OCI-LY7 (cell line): ENCODE measurements around the gene TTI1. TPM values are rescaled to one million over a fixed set of nuclear protein-coding genes. Genes with fewer than 3 reads are reported as not detected.

Experiments
- BruUV-seq: library from RNA; stranded (reverse); fragments of 400-500 nt; replicated peaks from 2 replicates; lab custom pipeline; 2021; lab: Mats Ljungman, UMichigan
- CTCF ChIA-PET: fragments of 300-600 bp; sonication (Branson Sonifier 250); formaldehyde crosslinking; loops from one replicate; lab custom pipeline; 2022; ENCODE audit warnings: antibody characterized with exemption; ENCODE audit not compliant: unreplicated experiment; lab: Charles Lee
- POLR2A ChIA-PET: fragments of 300-600 bp; sonication (Branson Sonifier 250); formaldehyde crosslinking; loops from one replicate; lab custom pipeline; 2022; ENCODE audit warnings: antibody characterized with exemption; lab: Charles Lee
- DNase-seq: peaks from one replicate; pipeline ENCODE4 v3.0.0-alpha.2; 2015; ENCODE audit warnings: low spot score
- H2AFZ ChIP-seq: fragments of 200-600 bp; sonication (generic), shearing (Covaris generic); 2 replicates; pipeline ENCODE4 v1.6.1; 2014; ENCODE audit warnings: mild to moderate bottlenecking, antibody characterized with exemption, low read length, moderate library complexity
- H3K27ac ChIP-seq: fragments of 200-600 bp; sonication (generic); 2 replicates; pipeline ENCODE4 v1.5.1; 2014; ENCODE audit warnings: mixed run types, low read depth, mild to moderate bottlenecking, moderate library complexity, low read length, inconsistent platforms; ENCODE audit not compliant: poor library complexity, severe bottlenecking
- H3K36me3 ChIP-seq: fragments of 200-600 bp; sonication (generic); 2 replicates; pipeline ENCODE4 v1.6.1; 2014; ENCODE audit warnings: mild to moderate bottlenecking, antibody characterized with exemption, low read length, moderate library complexity, mixed read lengths; ENCODE audit not compliant: insufficient read depth
- H3K4me1 ChIP-seq: fragments of 200-600 bp; sonication (generic); 2 replicates; pipeline ENCODE4 v1.5.1; 2014; ENCODE audit warnings: mild to moderate bottlenecking, low read length; ENCODE audit not compliant: insufficient read depth, poor library complexity, severe bottlenecking
- H3K4me2 ChIP-seq: fragments of 200-600 bp; sonication (generic); 2 replicates; pipeline ENCODE4 v1.6.1; 2014; ENCODE audit warnings: mild to moderate bottlenecking, low read length
- H3K4me3 ChIP-seq: fragments of 200-600 bp; sonication (generic); 2 replicates; pipeline ENCODE4 v1.5.1; 2014; ENCODE audit warnings: mild to moderate bottlenecking, low read depth, low read length; ENCODE audit not compliant: poor library complexity, severe bottlenecking
- H3K79me2 ChIP-seq: fragments of 200-600 bp; sonication (generic); 2 replicates; pipeline ENCODE4 v1.6.1; 2016; ENCODE audit warnings: low read depth, mild to moderate bottlenecking, low read length, moderate library complexity, mixed read lengths; ENCODE audit not compliant: insufficient read depth
- H3K9me2 ChIP-seq: fragments of 200-600 bp; sonication (generic); 2 replicates; pipeline ENCODE4 v1.6.1; 2016; ENCODE audit warnings: mild to moderate bottlenecking, low read length, mixed read lengths; ENCODE audit not compliant: insufficient read depth
- H3K9me3 ChIP-seq: fragments of 200-600 bp; sonication (generic); 2 replicates; pipeline ENCODE4 v1.6.1; 2014; ENCODE audit warnings: mild to moderate bottlenecking, mixed run types, low read length, mixed read lengths
- H4K20me1 ChIP-seq: fragments of 200-600 bp; sonication (generic); 2 replicates; pipeline ENCODE4 v1.6.1; 2014; ENCODE audit warnings: mild to moderate bottlenecking, antibody characterized with exemption, low read length, moderate library complexity, mixed read lengths; ENCODE audit not compliant: insufficient read depth
- EZH2phosphoT487 ChIP-seq: fragments of 200-600 bp; sonication (generic); IDR thresholded peaks from 2 replicates; pipeline ENCODE4 v1.6.1; 2018; ENCODE audit warnings: low read depth, borderline replicate concordance, mild to moderate bottlenecking, mixed run types, antibody characterized with exemption, low read length, moderate library complexity, mixed read lengths
- intact Hi-C: fragments of 100-400 bp; cut with micrococcal nuclease; formaldehyde crosslinking; loops from one replicate; pipeline ENCODE4 v1.10.0; 2022; ENCODE audit not compliant: unreplicated experiment
- total RNA-seq, 2 experiments: library from RNA; depleted of rRNA in 1 of 2; stranded (reverse); fragments of >200 nt in 1 of 2; shearing (Covaris generic) in 1 of 2; gene quantifications; 2 replicates each; pipeline ENCODE4 v1.2.3, GENCODE V29; 2014 to 2022
- TF ChIP-seq, protein P1 (sequence below): fragments of 200-600 bp; sonication (generic); conservative IDR thresholded peaks from 2 replicates; pipeline ENCODE4 v1.5.1; 2014; ENCODE audit warnings: mild to moderate bottlenecking, antibody characterized with exemption, low read length, moderate library complexity, mixed read lengths

The TTI1 gene
- total RNA-seq, 2 experiments from 2014 or later: 22.4 to 28.7 TPM

DNA sequence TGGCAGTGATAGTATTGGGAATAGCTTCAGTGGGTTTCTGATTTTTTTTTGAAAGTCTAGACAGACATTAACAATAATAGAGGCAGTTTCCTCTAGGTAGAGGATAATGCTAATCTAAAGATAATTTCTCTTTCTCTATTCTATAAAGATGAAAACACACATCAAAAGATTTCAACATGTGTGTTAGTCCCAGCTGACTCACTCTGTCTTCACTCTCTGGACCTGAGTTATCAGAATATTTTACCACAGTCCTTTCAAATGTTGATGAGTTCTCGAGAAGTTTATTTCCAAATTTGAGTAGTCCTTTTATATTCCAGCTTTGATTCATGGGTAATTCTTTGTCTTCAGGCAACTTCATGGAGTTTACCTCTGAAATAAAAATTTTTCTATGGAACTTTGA lies 17.4 kb upstream of the TTI1 start:
- H3K79me2 ChIP-seq: peaks cover 41% of the 10 kb centered on the region
- peaks cover 88% of the 10 kb centered on the region for H3K36me3 ChIP-seq
- H4K20me1 ChIP-seq: peaks cover 20% of the 10 kb centered on the region; the same call in 1 of the 2 replicates
- no peak overlapping the region for H3K27ac ChIP-seq
- no peak overlapping the region for H3K4me2 ChIP-seq
- no peak for DNase-seq
- ChIA-PET POLR2A (interaction anchor here (3.4 kb wide), 1 partner anchor 14 kb away, joined by 11 read pairs; no protein-coding TSS in a partner anchor), CTCF (no interaction called here)
- H3K9me3 ChIP-seq: no peaks in the 10 kb centered on the region
- BruUV-seq: TSS peak; percentile 5
- H3K9me2 ChIP-seq: no peaks in the 10 kb centered on the region
- no peak overlapping the region for H3K4me3 ChIP-seq
- intact Hi-C loops: no loop called here
- no peak for TF ChIP-seq EZH2phosphoT487
- TF ChIP-seq, protein P1, sequence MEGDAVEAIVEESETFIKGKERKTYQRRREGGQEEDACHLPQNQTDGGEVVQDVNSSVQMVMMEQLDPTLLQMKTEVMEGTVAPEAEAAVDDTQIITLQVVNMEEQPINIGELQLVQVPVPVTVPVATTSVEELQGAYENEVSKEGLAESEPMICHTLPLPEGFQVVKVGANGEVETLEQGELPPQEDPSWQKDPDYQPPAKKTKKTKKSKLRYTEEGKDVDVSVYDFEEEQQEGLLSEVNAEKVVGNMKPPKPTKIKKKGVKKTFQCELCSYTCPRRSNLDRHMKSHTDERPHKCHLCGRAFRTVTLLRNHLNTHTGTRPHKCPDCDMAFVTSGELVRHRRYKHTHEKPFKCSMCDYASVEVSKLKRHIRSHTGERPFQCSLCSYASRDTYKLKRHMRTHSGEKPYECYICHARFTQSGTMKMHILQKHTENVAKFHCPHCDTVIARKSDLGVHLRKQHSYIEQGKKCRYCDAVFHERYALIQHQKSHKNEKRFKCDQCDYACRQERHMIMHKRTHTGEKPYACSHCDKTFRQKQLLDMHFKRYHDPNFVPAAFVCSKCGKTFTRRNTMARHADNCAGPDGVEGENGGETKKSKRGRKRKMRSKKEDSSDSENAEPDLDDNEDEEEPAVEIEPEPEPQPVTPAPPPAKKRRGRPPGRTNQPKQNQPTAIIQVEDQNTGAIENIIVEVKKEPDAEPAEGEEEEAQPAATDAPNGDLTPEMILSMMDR: no peak
- H3K4me1 ChIP-seq: peaks cover 3% of the 10 kb centered on the region
- H2AFZ ChIP-seq: no peak overlapping the region

DNA sequence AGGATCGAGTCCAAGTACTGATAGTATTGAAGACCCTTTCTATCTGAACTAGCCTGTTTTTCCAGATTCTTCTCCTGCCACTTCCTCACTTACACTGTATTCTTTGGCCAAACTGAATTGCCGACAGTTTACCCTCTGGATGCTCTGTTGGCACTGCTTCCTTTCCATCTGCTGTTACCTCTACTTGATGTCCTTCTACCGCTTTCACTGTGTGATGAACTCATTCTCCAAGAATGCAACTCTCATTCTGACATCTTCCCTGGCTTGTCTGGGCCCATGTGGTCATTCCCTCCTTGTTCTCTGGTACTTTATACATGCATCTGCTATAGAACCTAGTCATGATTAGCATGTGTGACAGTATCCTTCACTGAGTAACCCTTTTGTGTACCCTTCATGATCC lies 16.5 kb upstream of the TTI1 start:
- Histone ChIP-seq H3K9me3 (no peaks in the 10 kb centered on the region), H3K4me3 (no peak overlapping the region), H3K9me2 (no peaks in the 10 kb centered on the region), H3K4me1 (no peaks in the 10 kb centered on the region), H4K20me1 (peaks cover 20% of the 10 kb centered on the region; the same call in 1 of the 2 replicates), H3K79me2 (peaks cover 46% of the 10 kb centered on the region), H2AFZ (no peak overlapping the region), H3K4me2 (no peak overlapping the region), H3K36me3 (peaks cover 93% of the 10 kb centered on the region), H3K27ac (no peak overlapping the region)
- POLR2A ChIA-PET: interaction anchor here (0.6 to 3.4 kb wide), 2 partner anchors 13 to 17 kb away, joined by 3 to 11 read pairs; no protein-coding TSS in a partner anchor
- no peak for TF ChIP-seq EZH2phosphoT487
- TF ChIP-seq, protein P1: no peak
- no TSS peak for BruUV-seq
- DNase-seq: no peak
- CTCF ChIA-PET: no interaction called here
- intact Hi-C loops: no loop called here

DNA sequence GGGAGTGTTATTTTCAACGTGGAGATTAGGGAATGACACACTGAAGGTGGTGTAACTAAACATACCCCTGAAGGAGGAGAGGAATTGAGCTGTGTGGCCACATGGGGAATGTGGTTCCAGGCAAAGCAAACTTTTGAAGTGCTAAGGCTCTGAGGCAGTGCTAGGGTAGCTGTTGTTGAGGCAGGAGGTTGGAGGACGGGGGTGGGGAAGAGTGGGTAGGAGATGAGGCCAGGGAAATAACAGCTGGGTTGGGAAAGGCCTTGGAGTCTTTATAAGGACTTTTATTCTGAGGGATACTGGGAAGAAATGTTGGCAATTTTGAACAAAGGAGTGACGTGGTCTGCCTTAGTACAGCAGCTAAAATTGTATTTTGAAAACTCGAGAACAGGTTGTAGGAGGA lies 13.3 kb upstream of the TTI1 start:
- Histone ChIP-seq H3K27ac (no peak overlapping the region), H3K79me2 (peaks cover 35% of the 10 kb centered on the region), H3K36me3 (peaks cover 97% of the 10 kb centered on the region), H3K9me2 (no peaks in the 10 kb centered on the region), H3K4me1 (no peaks in the 10 kb centered on the region), H3K9me3 (no peaks in the 10 kb centered on the region), H4K20me1 (peaks cover 20% of the 10 kb centered on the region; the same call in 1 of the 2 replicates), H2AFZ (no peak overlapping the region), H3K4me2 (no peak overlapping the region), H3K4me3 (no peak overlapping the region)
- intact Hi-C loops: no loop called here
- BruUV-seq: no TSS peak
- TF ChIP-seq EZH2phosphoT487: no peak
- no peak for DNase-seq
- CTCF ChIA-PET: no interaction called here
- POLR2A ChIA-PET: interaction anchor here (0.9 kb wide), 1 partner anchor 41 kb away, joined by 3 read pairs; no protein-coding TSS in a partner anchor
